Smooth muscle cell (in vitro differentiated cells): ENCODE measurements around the gene TOP1. TPM values are rescaled to one million over a fixed set of nuclear protein-coding genes. Genes with fewer than 3 reads are reported as not detected.

Experiments used
- DNase-seq: peaks from one replicate; lab custom pipeline; 2025; ENCODE audit not compliant: unreplicated experiment; lab: John Stamatoyannopoulos, UW
- H2AFZ ChIP-seq: fragments of 200-600 bp; sonication (generic); 2 replicates; pipeline ENCODE4 v1.6.0; 2016; ENCODE audit warnings: antibody characterized with exemption, low read depth, mild to moderate bottlenecking
- H3F3A ChIP-seq: fragments of 200-600 bp; sonication (generic); 2 replicates; pipeline ENCODE4 v1.6.0; 2017; ENCODE audit warnings: antibody characterized with exemption, low read depth
- H3K27ac ChIP-seq: fragments of 200-600 bp; sonication (generic); 2 replicates; pipeline ENCODE4 v1.5.1; 2016; ENCODE audit warnings: low read depth, mild to moderate bottlenecking
- H3K27me3 ChIP-seq: fragments of 200-600 bp; sonication (generic); 2 replicates; pipeline ENCODE4 v1.6.1; 2016; ENCODE audit warnings: low read depth, mild to moderate bottlenecking
- H3K36me3 ChIP-seq: fragments of 200-600 bp; sonication (generic); 2 replicates; pipeline ENCODE4 v1.5.1; 2016; ENCODE audit warnings: low read depth
- H3K4me1 ChIP-seq: fragments of 200-600 bp; sonication (generic); 2 replicates; pipeline ENCODE4 v1.5.1; 2016; ENCODE audit warnings: low read depth
- H3K4me2 ChIP-seq: fragments of 200-600 bp; sonication (generic); 2 replicates; pipeline ENCODE4 v1.6.0; 2016; ENCODE audit warnings: mild to moderate bottlenecking
- H3K4me3 ChIP-seq: fragments of 200-600 bp; sonication (generic); 2 replicates; pipeline ENCODE4 v1.5.1; 2016; ENCODE audit warnings: mild to moderate bottlenecking
- H3K79me2 ChIP-seq: fragments of 200-600 bp; sonication (generic); 2 replicates; pipeline ENCODE4 v1.6.0; 2016; ENCODE audit warnings: low read depth, mild to moderate bottlenecking
- H3K9ac ChIP-seq: fragments of 200-600 bp; sonication (generic); 2 replicates; pipeline ENCODE4 v1.6.0; 2016; ENCODE audit warnings: low read depth
- H3K9me3 ChIP-seq: fragments of 200-600 bp; sonication (generic); replicated peaks from 2 replicates; pipeline ENCODE4 v1.5.1; 2016; ENCODE audit warnings: low read depth
- H4K20me1 ChIP-seq: fragments of 200-600 bp; sonication (generic); 2 replicates; pipeline ENCODE4 v1.6.0; 2016; ENCODE audit warnings: low read depth
- CTCF ChIP-seq: fragments of 200-600 bp; sonication (generic); IDR thresholded peaks from 2 replicates; pipeline ENCODE4 v1.5.1; 2017; ENCODE audit warnings: borderline replicate concordance, mild to moderate bottlenecking, antibody characterized with exemption; ENCODE audit not compliant: insufficient read depth, poor library complexity, severe bottlenecking
- WGBS: methylation state at CpG from one replicate; pipeline ENCODE4 v1.1.7; 2016; ENCODE audit warnings: low lambda C conversion rate; 5-methylcytosine and 5-hydroxymethylcytosine counted together
- polyA plus RNA-seq: library from polyadenylated mRNA; unstranded; fragments of >200 nt; fragmentation: Nextera tagmentation; extraction: Ambion mirVana; gene quantifications from 2 replicates; pipeline ENCODE4 v1.2.1, GENCODE V29; 2016
- total RNA-seq: library from RNA; depleted of rRNA; stranded (reverse); fragments of >200 nt; gene quantifications from 2 replicates; pipeline ENCODE4 v1.2.3, GENCODE V29; 2014

TOP1 gene
- total and polyA plus RNA-seq, 2 experiments from 2014 or later: 17.0 to 28.6 TPM

- WGBS: 96% methylated on average over 3 of the region's 3 CpGs
- H3K79me2 ChIP-seq: peaks cover 13% of the 10 kb centered on the region
Observed at GRCh38 chr20:41087777-41088176, 59.2 kb downstream of the TOP1 start.

GRCh38 chr20:41089555-41089954 is 60.9 kb downstream of the TOP1 start:
- H3F3A ChIP-seq: peaks cover 25% of the 10 kb centered on the region
- H3K4me2 ChIP-seq: no peak overlapping the region
- H3K4me1 ChIP-seq: no peaks in the 10 kb centered on the region
- H3K9me3 ChIP-seq: no peaks in the 10 kb centered on the region
- H3K4me3 ChIP-seq: no peak overlapping the region
- no peak overlapping the region for H3K27ac ChIP-seq
- DNase-seq: no peak
- WGBS: 89% methylated on average over 3 of the region's 3 CpGs
- H3K9ac ChIP-seq: no peak overlapping the region
- no peaks in the 10 kb centered on the region for H3K27me3 ChIP-seq
- no peak for TF ChIP-seq CTCF
- peaks cover 13% of the 10 kb centered on the region for H3K79me2 ChIP-seq
- no peak overlapping the region for H2AFZ ChIP-seq
- H4K20me1 ChIP-seq: peaks cover 67% of the 10 kb centered on the region
- H3K36me3 ChIP-seq: peaks cover 37% of the 10 kb centered on the region

More at GRCh38 chr20:41087777-41088176, 59.2 kb downstream of the TOP1 start:
- no peaks in the 10 kb centered on the region for H3K27me3 ChIP-seq
- no peak overlapping the region for H2AFZ ChIP-seq
- no peaks in the 10 kb centered on the region for H3K4me1 ChIP-seq
- no peak for DNase-seq
- H3K36me3 ChIP-seq: peaks cover 30% of the 10 kb centered on the region
- H3F3A ChIP-seq: peaks cover 18% of the 10 kb centered on the region
- no peak overlapping the region for H3K4me2 ChIP-seq
- peaks cover 79% of the 10 kb centered on the region for H4K20me1 ChIP-seq
- TF ChIP-seq CTCF: no peak
- no peak overlapping the region for H3K4me3 ChIP-seq
- no peak overlapping the region for H3K9ac ChIP-seq
- H3K27ac ChIP-seq: no peak overlapping the region
- no peaks in the 10 kb centered on the region for H3K9me3 ChIP-seq

- H3K27me3 ChIP-seq: no peaks in the 10 kb centered on the region
- no peak for DNase-seq
- H3K9ac ChIP-seq: no peak overlapping the region
- no peaks in the 10 kb centered on the region for H3K4me1 ChIP-seq
- no peak for TF ChIP-seq CTCF
- peaks cover 27% of the 10 kb centered on the region for H3K36me3 ChIP-seq
- 92% methylated on average over 4 of the region's 4 CpGs for WGBS
- no peaks in the 10 kb centered on the region for H3K9me3 ChIP-seq
- no peak overlapping the region for H3K4me3 ChIP-seq
- no peak overlapping the region for H3K27ac ChIP-seq
- no peak overlapping the region for H2AFZ ChIP-seq
- H3F3A ChIP-seq: peaks cover 27% of the 10 kb centered on the region
- no peak overlapping the region for H3K4me2 ChIP-seq
- peaks cover 69% of the 10 kb centered on the region for H4K20me1 ChIP-seq
- H3K79me2 ChIP-seq: peaks cover 2% of the 10 kb centered on the region
Observed at GRCh38 chr20:41091927-41092326, 63.3 kb downstream of the TOP1 start.

DNA sequence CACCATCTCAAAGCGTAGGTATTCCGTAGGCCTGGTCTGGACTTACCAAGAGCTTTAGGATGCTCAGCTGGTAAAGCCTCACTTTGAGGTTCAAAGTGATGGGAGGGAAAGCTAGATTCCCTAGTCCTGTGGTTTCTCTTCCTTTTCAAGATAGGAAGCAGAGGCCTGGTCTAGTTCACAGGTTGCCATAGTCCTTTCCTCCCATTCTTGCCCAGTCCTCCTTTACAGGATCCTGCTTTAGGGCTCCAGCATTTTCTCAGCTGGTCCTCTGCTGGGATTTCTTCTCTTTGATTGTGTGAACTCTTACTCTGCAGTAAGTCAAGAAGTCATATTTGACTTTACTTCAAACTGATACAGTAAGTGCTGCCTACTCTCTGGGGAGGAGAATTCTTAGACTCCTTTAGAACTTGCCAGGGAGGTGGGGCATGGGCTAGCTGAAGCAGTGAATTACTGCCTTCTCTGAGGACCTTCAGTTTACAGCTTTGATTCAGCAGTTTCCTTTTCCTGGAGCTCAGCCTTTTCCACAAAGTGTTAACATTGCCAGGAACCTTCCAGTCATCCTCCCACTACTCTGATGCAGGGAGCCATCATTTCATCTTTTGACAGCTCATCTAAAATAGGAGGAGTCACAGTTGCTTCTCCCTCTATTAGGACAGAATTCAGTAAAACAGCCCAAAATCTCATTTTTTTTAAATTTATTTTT is 65.9 kb downstream of the TOP1 start:
- no peak overlapping the region for H2AFZ ChIP-seq
- H3K9me3 ChIP-seq: no peaks in the 10 kb centered on the region
- no peak for DNase-seq
- no peaks in the 10 kb centered on the region for H3K27me3 ChIP-seq
- H3K27ac ChIP-seq: peak overlapping the region; percentile 5
- 98% methylated on average over 2 of the region's 2 CpGs for WGBS
- peaks cover 2% of the 10 kb centered on the region for H3K79me2 ChIP-seq
- TF ChIP-seq CTCF: no peak
- no peak overlapping the region for H3K4me3 ChIP-seq
- H3K4me1 ChIP-seq: no peaks in the 10 kb centered on the region
- peaks cover 40% of the 10 kb centered on the region for H3K36me3 ChIP-seq
- peaks cover 23% of the 10 kb centered on the region for H3F3A ChIP-seq
- no peak overlapping the region for H3K4me2 ChIP-seq
- peaks cover 60% of the 10 kb centered on the region for H4K20me1 ChIP-seq
- H3K9ac ChIP-seq: no peak overlapping the region
